Measurements from ENCODE around the gene FAM209A.
A peak's percentile ranks its signal among the peaks of the same experiment; 100 is the strongest.
"Not testable (repeated sequence)": the region's sequence is repeated elsewhere in the genome, so short reads cannot be mapped to it uniquely, and the experiment has no call there.

Gene FAM209A

DNA sequence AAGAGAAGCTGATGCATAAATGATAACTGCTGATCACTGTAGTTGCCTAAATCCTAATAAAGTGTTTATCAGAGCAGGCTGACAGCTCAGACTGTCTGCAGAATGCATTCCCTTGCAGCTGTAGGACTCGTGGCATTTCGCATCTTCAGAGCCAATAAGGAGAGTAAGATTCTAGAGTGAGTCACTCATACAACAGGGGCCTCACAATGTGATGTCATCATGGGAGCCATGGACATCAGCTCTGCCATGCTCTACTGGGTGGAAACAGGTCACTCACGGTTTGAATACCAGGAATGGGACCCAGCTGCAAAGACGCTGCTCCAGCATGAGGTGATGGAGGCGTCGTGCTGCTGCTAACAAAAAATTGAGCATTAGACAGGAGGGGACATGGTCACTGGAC, 15.9 kb downstream of the FAM209A start:
- no peak for DNase-seq (ENCODE audit: low read depth)

DNA sequence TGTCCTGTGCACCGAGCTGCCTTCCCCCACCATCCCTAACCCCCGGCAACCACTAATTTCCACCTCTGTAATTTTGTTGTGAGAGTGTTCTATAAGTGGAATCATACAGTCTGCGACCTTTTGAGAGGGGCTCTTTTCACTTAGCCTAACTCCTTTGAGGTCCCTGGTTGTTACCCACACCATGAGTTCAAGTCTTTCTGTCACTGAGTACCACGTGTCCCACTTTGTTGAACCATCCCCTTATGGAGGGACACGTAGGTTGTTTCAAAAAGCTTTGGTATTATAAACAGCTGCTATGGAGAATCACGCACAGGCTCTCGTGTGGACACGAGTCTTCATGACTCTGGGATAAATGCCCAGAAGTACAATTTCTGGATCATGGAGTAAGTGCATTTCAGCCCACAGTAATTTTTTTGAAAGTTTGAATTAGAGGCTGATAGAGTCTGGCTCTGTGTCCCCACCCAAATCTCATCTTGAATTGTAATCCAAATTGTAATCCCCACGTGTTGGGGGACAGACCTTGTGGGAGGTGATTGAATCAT, 18.0 kb downstream of the FAM209A start:
- DNase-seq (ENCODE audit: low read depth) = no peak

DNA sequence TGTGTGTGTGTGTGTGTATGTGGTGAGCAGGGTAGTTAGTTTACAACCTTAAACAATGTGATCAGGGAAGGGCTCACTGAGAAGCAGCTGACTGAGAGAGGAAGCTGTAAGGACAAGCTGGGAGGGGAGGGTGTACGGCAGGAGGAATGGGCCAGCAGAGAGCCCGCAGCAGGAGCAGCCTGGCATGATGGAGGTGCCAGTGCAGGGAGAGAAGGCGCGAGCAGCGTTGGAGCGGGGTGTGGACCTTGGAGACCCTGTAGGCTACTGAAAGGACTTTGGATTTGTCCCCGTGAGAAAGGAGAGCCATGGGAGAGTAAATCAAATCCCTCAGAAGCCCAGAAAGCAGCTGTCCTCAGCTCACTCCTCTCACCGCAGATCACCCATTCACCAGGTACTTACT, 27.0 kb downstream of the FAM209A start:
- DNase-seq (ENCODE audit: low read depth) = no peak

DNA sequence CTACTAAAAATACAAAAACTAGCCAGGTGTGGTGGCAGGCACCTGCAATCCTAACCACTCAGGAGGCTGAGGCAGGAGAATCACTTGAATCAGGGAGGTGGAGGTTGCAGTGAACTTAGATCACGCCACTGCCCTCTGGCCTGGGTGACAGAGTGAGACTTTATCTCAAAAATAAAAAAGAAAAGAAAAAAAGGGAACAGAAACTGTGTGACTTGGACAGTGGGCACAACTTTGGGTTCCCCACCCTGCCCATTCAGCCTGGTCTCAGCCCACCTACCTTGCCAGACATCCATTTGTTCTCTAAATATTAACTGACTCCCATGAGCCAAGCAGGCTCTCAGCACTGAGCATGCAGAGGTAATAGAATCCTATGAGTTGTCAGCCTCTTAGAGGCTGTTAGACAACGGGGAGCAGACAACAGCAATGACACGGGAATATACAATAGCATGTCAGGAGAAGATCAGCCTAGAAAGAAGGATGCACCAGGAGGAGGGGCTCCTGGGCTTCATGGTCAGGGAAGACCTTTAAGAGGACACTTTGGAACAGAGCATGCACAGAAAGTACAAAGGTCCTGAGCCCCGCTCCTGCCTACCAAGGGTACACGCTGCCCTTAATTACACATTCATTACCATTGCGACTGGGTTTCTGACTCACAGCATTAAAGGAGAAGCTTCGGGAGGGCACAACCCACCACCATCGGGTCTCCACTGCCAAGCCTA, 28.5 kb downstream of the FAM209A start:
- no peak for DNase-seq (ENCODE audit: low read depth)

DNA sequence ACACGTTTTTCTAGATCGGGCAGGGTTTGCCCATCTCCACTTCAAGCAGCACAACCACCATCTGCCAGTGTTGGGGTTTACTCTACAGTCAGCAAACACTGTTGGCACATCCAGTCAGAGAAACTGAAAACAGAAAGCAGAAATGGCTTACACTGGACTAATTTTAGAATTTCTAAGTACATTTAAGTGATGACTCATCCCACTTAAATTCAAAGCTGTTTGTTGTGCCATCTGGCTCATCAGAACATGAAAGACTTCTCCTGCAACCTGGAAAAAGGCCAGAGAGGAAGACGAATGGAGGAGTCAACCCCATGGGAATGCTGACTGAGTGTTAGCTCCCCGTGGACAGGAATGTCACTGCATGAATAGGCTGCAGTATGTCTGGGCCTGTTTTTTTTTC, 30.3 kb downstream of the FAM209A start:
- DNase-seq (ENCODE audit: low read depth) = peak; percentile 68

DNA sequence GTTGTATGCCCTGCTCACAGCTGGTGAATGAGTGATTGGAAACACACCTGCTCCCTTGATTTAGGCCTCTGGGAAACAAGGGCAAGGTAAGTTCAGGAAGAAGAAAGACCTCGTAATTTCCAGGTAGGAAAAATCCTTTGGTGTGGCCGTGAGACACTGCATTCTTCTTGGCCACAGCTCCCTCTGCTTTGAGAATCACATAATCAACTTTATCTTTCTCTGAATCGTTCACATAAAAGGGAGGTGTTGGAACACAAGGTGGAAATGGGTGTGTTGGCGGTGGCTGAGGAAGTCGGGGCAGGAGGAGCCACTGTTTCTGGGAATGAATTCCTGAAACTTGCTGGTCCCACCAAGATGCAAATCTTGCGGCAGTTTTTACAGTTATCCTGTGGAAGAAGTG, 34.4 kb downstream of the FAM209A start:
- DNase-seq (ENCODE audit: low read depth) = no peak

DNA sequence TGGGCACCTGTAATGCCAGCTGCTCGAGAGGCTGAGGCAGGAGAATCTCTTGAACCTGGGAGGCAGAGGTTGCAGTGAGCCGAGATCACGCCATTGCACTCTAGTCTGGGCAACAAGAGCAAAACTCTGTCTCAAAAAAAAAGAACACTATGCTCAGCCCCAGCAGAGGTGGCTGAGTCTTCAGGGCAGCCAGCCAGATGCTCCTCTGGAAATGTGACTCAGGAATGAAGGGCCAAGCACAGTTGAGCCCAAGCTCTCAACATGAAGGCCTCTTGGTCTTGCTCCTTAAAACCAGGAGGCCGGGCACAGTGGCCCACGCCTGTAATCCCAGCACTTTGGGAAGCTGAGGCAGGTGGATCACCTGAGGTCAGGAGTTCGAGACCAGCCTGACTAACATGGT, 40.0 kb downstream of the FAM209A start:
- not testable (repeated sequence) for DNase-seq (ENCODE audit: low read depth)

DNA sequence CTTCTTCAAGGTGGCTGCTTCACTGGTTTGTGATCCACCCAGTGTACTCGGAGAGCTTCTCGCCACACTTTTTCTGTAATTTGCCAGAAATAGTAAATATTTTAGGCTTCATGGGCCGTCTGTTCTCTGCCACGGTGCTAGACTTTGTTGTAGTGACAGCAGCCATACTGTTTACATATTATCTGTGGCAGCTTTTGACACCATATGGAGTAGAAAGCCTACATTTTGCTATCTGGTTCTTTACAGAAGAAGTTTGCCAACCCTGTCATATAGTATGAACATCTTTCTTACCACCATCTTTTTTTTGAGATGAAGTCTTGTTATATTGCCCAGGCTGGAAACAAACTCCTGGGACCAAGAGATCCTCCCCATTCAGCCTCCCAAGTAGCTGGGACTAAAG, 41.0 kb downstream of the FAM209A start:
- DNase-seq (ENCODE audit: low read depth) = no peak

DNA sequence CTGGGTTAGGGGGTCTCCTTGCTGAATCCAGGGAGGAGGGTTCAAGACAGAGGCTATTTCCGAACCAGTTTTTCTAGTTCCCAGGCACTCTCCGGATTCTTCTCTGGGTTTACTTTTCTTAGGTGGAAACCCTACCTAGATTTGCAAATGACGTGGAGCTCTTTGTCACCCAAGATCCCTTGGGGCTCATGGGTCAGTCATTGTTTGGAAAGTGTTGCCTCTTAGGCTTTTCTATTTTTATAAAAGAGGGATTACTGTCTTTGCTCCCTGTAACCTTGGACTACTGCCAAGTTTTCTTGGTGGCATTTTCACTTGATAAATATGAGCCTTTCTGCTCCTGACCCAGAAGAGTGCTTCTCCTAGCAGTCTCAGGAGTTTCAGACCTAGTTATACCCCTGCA, 42.1 kb downstream of the FAM209A start:
- DNase-seq (ENCODE audit: low read depth) = no peak

DNA sequence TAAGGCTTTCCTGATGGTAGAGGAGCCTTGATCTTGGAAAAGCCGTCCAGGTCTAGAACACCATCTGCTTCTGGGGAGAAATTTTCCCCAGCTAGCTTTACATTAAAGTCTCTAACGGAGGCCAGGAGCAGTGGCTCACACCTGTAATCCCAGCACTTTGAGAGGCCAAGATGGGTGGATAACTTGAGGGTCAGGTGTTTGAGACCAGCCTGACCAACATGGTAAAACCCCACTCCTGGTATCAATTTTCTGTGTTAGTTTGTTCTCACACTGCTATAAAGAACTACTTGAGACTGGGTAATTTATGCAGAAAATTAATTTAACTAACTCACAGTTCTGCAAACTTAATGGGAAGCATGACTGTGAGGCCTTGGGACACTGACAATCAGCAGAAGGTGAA, 46.3 kb downstream of the FAM209A start:
- no peak for DNase-seq (ENCODE audit: low read depth)

DNA sequence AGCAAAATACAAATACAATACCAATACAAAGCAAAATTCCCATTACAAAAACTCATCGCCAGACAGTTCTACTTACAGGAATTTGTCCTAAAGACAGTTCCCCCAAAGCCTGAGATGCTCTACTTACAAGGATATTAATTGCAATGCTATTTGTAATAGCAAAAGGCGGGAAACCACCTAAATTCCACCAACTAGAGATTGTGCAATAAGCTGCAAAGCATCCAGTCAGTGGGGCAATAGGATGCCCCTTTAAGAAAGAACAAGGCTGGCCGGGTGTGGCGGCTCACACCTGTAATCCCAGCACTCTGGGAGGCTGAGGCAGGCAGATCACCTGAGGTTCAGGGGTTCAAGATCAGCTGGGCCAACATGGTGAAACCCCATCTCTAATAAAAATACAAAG, 47.6 kb downstream of the FAM209A start:
- DNase-seq (ENCODE audit: low read depth) = no peak

DNA sequence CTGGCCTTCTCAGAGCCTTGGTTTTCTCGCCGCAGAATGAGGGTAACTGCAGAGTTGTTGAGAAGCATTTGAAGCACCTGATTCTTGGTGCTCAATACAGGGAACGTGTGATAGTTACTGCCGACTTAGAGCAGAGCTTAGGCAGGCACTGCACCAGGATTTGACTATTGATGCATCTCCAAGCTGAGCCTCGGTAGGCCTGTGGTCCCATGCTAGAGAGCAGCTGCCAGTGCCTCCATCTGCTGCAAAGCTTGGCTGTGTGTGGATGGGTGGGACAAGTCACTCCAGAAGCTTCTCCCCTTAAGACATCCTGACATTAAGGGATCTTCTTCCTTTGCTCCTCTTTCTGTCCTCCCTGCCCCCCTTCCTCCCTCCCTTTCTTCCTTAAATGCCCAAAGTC, 49.4 kb downstream of the FAM209A start:
- DNase-seq (ENCODE audit: low read depth) = no peak

DNA sequence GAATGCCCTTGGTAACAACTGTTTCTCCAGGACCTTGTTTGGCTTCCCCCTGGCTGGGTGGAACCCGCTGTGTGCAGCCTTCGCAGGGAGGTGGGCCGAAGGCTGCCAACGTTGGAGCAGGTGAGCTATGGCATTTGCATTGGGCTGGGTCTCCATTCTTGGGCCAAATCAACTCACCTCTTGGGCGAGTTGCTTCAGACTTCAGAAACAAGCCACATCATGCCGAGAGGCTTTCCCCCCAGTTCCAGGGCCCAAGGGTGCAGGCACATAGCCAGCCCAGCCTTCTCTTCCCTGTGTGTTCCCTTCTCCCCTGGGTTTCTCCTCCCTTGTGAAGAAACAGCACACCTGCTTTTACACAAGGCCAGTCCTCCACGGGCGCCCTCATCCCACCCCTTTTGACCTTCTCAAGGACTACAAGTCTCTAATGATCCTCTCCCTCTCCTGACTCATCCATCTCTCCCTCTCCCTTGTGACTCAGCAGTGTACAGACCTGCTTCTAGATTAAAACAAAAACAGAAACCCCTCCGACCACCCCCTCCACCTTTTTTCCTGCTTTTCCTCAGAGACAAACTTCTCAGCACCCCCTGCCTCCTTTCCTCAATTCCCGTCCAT, 50.1 kb downstream of the FAM209A start:
- DNase-seq (ENCODE audit: low read depth) = no peak

DNA sequence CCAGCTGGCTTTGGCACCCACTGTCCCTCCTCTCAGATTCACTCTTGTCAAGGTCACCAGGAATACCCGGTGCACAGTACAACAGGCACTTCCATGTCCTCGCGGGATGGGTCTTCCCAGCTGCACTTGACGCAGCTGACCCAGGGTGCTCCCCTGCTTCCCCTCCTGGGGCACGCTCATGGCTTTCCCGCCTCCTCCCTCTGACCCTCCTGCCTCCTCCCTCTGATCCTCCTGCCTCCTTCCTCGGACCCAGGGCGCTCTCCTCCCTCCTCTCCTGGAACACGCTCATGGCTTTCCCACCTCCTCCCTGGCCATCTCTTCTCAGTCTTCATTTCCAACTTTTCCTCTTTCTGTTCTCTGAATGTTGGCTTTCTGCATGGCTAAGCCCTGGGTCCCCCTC, 50.6 kb downstream of the FAM209A start:
- no peak for DNase-seq (ENCODE audit: low read depth)
